ENCODE measurements around the gene UQCRQ. TPM values are rescaled to one million over a fixed set of nuclear protein-coding genes. Genes with fewer than 3 reads are reported as not detected.

Gene UQCRQ
- total and polyA plus RNA-seq, 2 donors (not counting 1 experiment from before 2014, with no cell fraction given), result 71.1 to 90.0 TPM

GRCh38 chr5:132907161-132907560, 40.7 kb downstream of the UQCRQ start:
- no peak for TF ChIP-seq CTCF (IDR thresholded peaks at IDR 0.05)
- TF ChIP-seq EZH2 (IDR thresholded peaks at IDR 0.05; ENCODE audit: borderline replicate concordance, insufficient read depth, low read depth, low read length, poor library complexity, severe bottlenecking), result no peak
- Histone ChIP-seq H4K20me1 (ENCODE audit: control insufficient read depth, insufficient read depth, low read length, poor library complexity, severe bottlenecking) (peaks cover 29% of the 10 kb centered on the region), H3K9me3 (ENCODE audit: control extremely low read depth in 1 of 3, control insufficient read depth in 2 of 3, insufficient read depth in 1 of 3, low read length in 2 of 3) (no peaks in the 10 kb centered on the region), H3K27me3 (replicated peaks in 1 of 4; ENCODE audit: control extremely low read depth in 1 of 4, control insufficient read depth in 3 of 4, insufficient read depth in 4 of 4, low read length in 3 of 4) (no peaks in the 10 kb centered on the region), H3K4me3 (ENCODE audit: control extremely low read depth in 1 of 5, extremely low read depth in 1 of 5, insufficient read depth in 1 of 5, low read depth in 2 of 5, low read length in 4 of 5) (no peak overlapping the region), H3K4me2 (replicated peaks; ENCODE audit: low read depth, low read length, poor library complexity, severe bottlenecking) (no peak overlapping the region), H3K27ac (ENCODE audit: low read length in 2 of 2) (no peak overlapping the region), H2AFZ (ENCODE audit: insufficient read depth, low read depth, low read length, poor library complexity, severe bottlenecking) (no peak overlapping the region), H3K36me3 (replicated peaks in 1 of 2; ENCODE audit: control extremely low read depth in 1 of 2, control insufficient read depth in 1 of 2, extremely low read depth in 1 of 2, insufficient read depth in 2 of 2, low read length in 1 of 2) (peaks cover 12 to 32% of the 10 kb centered on the region in 2 experiments), H3K9ac (ENCODE audit: low read length) (no peak overlapping the region), H3K4me1 (ENCODE audit: control insufficient read depth in 2 of 2, insufficient read depth in 2 of 2, low read length in 2 of 2) (peaks cover 0 to 3% of the 10 kb centered on the region in 2 donors), H3K79me2 (ENCODE audit: control insufficient read depth, insufficient read depth, low read length) (peaks cover 40% of the 10 kb centered on the region)
- ChIA-PET POLR2A (no interaction called here), CTCF (interaction anchor here (0.8 kb wide), 1 partner anchor 9 kb away, joined by 3 read pairs; no protein-coding TSS in a partner anchor)
- ATAC-seq (ENCODE audit: low read depth) (no peak), DNase-seq (no peak)
- intact Hi-C loops (cut with micrococcal nuclease), result no loop called here
- H3K4me3 Mint-ChIP-seq, result no peak overlapping the region
- 100% methylated on average over 1 of the region's 2 CpGs for WGBS (ENCODE audit: insufficient coverage)
- H3K9me3 Mint-ChIP-seq (ENCODE audit: insufficient read depth), result no peaks in the 10 kb centered on the region
- peaks cover 22% of the 10 kb centered on the region for H3K4me1 Mint-ChIP-seq
- no peak overlapping the region for H3K27ac Mint-ChIP-seq
- no peaks in the 10 kb centered on the region for H3K27me3 Mint-ChIP-seq

GRCh38 chr5:132909702-132910101, 43.3 kb downstream of the UQCRQ start:
- Histone ChIP-seq H2AFZ (ENCODE audit: insufficient read depth, low read depth, low read length, poor library complexity, severe bottlenecking) (no peak overlapping the region), H3K36me3 (replicated peaks in 1 of 2; ENCODE audit: control extremely low read depth in 1 of 2, control insufficient read depth in 1 of 2, extremely low read depth in 1 of 2, insufficient read depth in 2 of 2, low read length in 1 of 2) (peaks cover 14 to 33% of the 10 kb centered on the region in 2 experiments), H3K27ac (ENCODE audit: low read length in 2 of 2) (no peak overlapping the region), H3K27me3 (replicated peaks in 1 of 4; ENCODE audit: control extremely low read depth in 1 of 4, control insufficient read depth in 3 of 4, insufficient read depth in 4 of 4, low read length in 3 of 4) (no peaks in the 10 kb centered on the region), H3K4me3 (ENCODE audit: control extremely low read depth in 1 of 5, extremely low read depth in 1 of 5, insufficient read depth in 1 of 5, low read depth in 2 of 5, low read length in 4 of 5) (no peak overlapping the region), H3K9ac (ENCODE audit: low read length) (no peak overlapping the region), H3K9me3 (ENCODE audit: control extremely low read depth in 1 of 3, control insufficient read depth in 2 of 3, insufficient read depth in 1 of 3, low read length in 2 of 3) (no peaks in the 10 kb centered on the region), H3K4me2 (replicated peaks; ENCODE audit: low read depth, low read length, poor library complexity, severe bottlenecking) (no peak overlapping the region), H3K79me2 (ENCODE audit: control insufficient read depth, insufficient read depth, low read length) (peaks cover 48% of the 10 kb centered on the region), H4K20me1 (ENCODE audit: control insufficient read depth, insufficient read depth, low read length, poor library complexity, severe bottlenecking) (peaks cover 38% of the 10 kb centered on the region), H3K4me1 (ENCODE audit: control insufficient read depth in 2 of 2, insufficient read depth in 2 of 2, low read length in 2 of 2) (peaks cover 0 to 3% of the 10 kb centered on the region in 2 donors)
- H3K27me3 Mint-ChIP-seq, result no peaks in the 10 kb centered on the region
- no peak for TF ChIP-seq EZH2 (IDR thresholded peaks at IDR 0.05; ENCODE audit: borderline replicate concordance, insufficient read depth, low read depth, low read length, poor library complexity, severe bottlenecking)
- no peak for TF ChIP-seq CTCF (IDR thresholded peaks at IDR 0.05)
- POLR2A ChIA-PET, result no interaction called here
- H3K27ac Mint-ChIP-seq, result no peak overlapping the region
- intact Hi-C loops (cut with micrococcal nuclease), result no loop called here
- no CpG with 5 or more reads among the region's 1 CpG for WGBS (ENCODE audit: insufficient coverage)
- no peak for ATAC-seq (ENCODE audit: low read depth)
- CTCF ChIA-PET, result no interaction called here
- no peaks in the 10 kb centered on the region for H3K9me3 Mint-ChIP-seq (ENCODE audit: insufficient read depth)
- no peak overlapping the region for H3K4me3 Mint-ChIP-seq
- H3K4me1 Mint-ChIP-seq, result peaks cover 15% of the 10 kb centered on the region
- DNase-seq, result no peak
